ENCODE results near the gene PIK3IP1.
A peak's percentile ranks its signal among the peaks of the same experiment; 100 is the strongest.

The PIK3IP1 gene

GRCh38 chr22:31305194-31305593 lies 12.9 kb upstream of the PIK3IP1 start:
- no peak for DNase-seq

- no peak for DNase-seq
Measured at GRCh38 chr22:31302537-31302936, 10.2 kb upstream of the PIK3IP1 start.

GRCh38 chr22:31302006-31302405 lies 9.7 kb upstream of the PIK3IP1 start:
- no peak for DNase-seq

- DNase-seq, result no peak
Measured at GRCh38 chr22:31300896-31301295, 8.6 kb upstream of the PIK3IP1 start.

- DNase-seq, result no peak
Measured at GRCh38 chr22:31295831-31296657, 3.8 kb upstream of the PIK3IP1 start.

GRCh38 chr22:31295360-31295759 lies 3.1 kb upstream of the PIK3IP1 start:
- DNase-seq, result no peak

GRCh38 chr22:31291481-31292235 lies 630 bp downstream of the PIK3IP1 start:
- no peak for DNase-seq

GRCh38 chr22:31290494-31291471 lies 1.5 kb downstream of the PIK3IP1 start:
- peak; percentile 87 for DNase-seq

- DNase-seq, result peak; percentile 73
Measured at GRCh38 chr22:31289344-31289743, 2.9 kb downstream of the PIK3IP1 start.

GRCh38 chr22:31288496-31289240 lies 3.6 kb downstream of the PIK3IP1 start:
- no peak for DNase-seq

- DNase-seq, result no peak
Measured at GRCh38 chr22:31287818-31288495, 4.3 kb downstream of the PIK3IP1 start.

- DNase-seq, result no peak
Measured at GRCh38 chr22:31286360-31287255, 5.7 kb downstream of the PIK3IP1 start.

- DNase-seq, result no peak
Measured at GRCh38 chr22:31284281-31285155, 7.8 kb downstream of the PIK3IP1 start.

GRCh38 chr22:31282748-31283468 lies 9.4 kb downstream of the PIK3IP1 start:
- no peak for DNase-seq

- DNase-seq, result no peak
Measured at GRCh38 chr22:31281733-31282132, 10.6 kb downstream of the PIK3IP1 start.

GRCh38 chr22:31279821-31280505 lies 12.3 kb downstream of the PIK3IP1 start:
- DNase-seq, result no peak

GRCh38 chr22:31279327-31279669 lies 13.0 kb downstream of the PIK3IP1 start:
- no peak for DNase-seq

- no peak for DNase-seq
Measured at GRCh38 chr22:31278626-31279326, 13.5 kb downstream of the PIK3IP1 start.

Data from NCI-H146 (cell line).